HG02798 (cell line): ENCODE results near the gene LAMC2.
A peak's percentile ranks its signal among the peaks of the same experiment; 100 is the strongest.

ENCODE experiments used
- ATAC-seq: cut with Tn5 transposase; IDR thresholded peaks from one replicate; pipeline ENCODE4 v1.9.1; 2021; ENCODE audit warnings: mild to moderate bottlenecking; ENCODE audit not compliant: unreplicated experiment, poor library complexity

The LAMC2 gene

GRCh38 chr1:183209533-183210158 is 23.6 kb downstream of the LAMC2 start:
- peak; percentile 58 for ATAC-seq

GRCh38 chr1:183210681-183211080 is 24.6 kb downstream of the LAMC2 start:
- no peak for ATAC-seq

DNA sequence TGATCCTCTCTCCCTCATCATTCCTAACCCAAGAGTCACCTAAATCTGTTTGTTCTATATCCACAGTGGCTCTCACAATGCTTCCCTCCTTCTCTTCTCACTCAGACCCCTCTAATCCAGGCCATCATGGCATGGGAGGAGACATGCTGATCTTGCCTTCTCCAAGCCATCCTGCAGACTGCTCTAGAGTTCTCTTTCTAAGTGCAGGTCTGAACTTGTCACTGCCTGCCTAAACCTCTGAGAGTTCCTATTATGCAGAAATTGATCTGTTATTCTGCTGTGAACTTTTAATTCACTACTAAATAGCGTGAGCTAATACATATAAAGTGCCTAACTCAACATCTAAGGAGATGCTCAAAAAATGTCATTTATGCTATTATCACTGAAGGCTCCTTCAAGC is 26.8 kb downstream of the LAMC2 start:
- no peak for ATAC-seq

DNA sequence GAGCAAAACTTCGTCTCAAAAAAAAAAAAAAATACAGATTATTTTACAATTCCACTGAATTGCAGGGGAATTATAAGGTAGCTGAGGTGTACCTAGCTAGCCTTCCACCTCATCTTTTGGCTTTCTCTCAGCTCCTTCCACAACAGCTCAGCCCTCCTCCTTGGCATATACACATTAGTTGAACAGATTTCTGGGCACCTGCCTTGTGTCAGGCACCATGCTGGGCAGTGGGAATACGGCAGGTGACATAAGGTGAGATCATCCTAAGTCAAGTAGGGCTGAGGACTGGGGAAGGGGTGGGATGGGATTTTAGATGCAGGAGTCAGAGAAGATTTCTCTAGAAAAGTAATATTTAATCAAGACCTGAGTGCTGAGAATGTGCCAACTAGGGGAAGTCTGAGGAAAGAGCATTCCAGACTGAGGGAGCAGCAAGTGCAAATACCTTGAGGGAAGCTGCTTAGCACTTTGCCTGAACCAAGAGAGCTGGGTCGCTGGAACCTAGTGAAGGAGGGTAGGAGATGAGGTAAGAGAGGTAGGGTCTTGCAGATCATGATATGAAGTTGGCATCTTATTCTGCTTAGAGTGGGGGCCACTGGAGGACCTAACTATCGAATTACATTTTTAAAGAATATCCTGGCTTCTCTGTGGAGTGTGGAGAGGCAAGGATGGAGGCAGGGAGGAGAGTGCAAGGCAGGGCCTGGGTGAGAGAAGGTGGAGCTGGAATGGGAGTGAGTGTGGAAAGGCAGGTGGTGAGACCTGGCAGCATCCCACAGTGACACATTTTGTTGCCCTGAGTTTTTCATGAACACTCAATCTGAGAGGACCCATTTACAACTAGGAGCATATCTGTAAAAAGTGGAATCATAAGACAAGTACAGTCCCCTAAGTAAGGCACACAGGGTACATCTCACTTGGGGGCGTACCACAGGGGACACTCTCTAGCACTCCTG is 28.2 kb downstream of the LAMC2 start:
- ATAC-seq, result no peak

DNA sequence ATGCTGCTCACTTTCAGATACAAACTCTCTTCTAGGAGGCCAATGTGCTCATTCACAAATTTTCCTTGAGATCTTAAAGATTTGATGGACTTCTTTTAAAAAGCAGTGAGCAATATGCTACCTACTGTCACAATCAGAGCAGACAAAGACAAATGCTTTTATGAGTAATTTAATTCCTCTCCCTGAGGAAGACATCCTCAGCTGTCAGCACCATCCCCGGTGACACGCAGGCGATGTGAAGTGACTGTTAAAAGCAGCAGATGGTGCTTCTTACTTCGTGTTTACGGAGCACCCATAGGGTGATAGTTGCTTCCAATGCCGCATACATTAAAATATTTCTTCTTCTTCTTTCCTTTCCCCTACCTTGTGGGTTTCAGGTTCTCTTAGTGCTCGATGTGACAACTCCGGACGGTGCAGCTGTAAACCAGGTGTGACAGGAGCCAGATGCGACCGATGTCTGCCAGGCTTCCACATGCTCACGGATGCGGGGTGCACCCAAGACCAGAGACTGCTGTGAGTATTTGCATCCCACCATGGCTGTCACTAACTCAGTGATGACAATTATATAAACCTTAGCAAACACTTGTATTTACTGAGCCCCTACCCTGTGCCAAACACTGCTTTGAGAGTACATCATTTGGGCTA is 29.1 kb downstream of the LAMC2 start:
- no peak for ATAC-seq

GRCh38 chr1:183215936-183216335 is 29.9 kb downstream of the LAMC2 start:
- no peak for ATAC-seq

GRCh38 chr1:183218027-183218618 is 32.1 kb downstream of the LAMC2 start:
- no peak for ATAC-seq

DNA sequence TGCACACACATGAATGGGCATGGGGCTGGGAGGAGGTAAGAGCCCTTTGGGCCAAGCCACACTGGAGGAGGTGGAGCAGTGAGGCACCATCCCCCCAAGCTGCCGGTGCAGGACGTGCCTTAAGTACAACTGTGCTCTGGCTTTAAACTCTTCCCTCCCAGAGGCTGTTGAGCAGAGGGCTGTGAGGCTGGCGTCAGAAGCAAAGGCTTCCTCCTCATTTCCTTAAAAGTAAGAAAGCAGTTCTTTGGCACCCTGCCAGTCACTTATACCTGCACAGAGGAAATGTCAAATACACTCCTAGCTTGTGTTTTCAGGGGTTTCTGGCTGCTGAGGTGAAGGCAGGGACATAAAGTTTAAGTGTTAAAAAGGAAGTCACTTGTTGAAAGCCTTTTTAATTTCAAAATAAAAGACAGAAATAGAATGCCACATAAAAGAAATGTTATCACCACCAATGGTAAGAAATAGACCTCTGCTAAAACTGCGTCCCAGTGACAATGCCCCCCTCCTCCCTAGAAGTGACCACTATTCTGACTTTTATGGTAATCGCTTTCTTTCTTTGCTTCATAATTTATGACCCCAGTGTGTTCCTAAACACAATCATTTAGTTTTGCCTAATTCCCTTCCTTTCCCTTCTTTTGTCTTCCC is 33.0 kb downstream of the LAMC2 start:
- ATAC-seq, result no peak

DNA sequence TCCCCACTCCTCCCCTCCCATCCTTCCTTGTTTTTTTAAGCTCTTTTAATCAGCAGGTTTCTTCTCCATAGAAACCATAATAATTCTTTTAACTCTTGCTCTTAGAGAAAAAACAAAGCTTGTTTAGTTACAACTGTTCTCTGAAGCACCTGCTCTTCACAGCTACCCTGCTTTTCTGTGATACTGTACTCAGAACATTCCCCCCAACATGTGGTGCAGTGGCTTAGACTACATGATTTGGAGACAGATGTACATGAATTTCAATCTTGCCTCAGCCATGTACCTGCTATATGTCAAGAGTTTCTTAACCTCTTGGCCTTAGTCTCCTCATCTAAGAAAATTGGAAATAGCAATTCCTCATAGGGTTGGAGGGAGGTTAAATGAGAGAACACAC is 33.5 kb downstream of the LAMC2 start:
- no peak for ATAC-seq

DNA sequence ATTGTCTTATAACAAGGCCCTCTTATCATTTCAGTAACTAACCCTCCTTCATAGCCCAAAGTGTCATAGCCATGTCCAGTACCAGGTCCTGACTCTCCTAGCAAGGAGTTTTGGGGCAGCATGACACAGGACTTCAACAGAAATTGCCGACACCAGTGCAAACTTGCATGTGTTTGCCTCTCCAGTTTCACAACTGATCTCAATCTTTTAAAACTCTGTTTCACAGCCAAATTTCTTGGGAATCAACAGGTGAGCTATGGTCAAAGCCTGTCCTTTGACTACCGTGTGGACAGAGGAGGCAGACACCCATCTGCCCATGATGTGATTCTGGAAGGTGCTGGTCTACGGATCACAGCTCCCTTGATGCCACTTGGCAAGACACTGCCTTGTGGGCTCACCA is 36.8 kb downstream of the LAMC2 start:
- no peak for ATAC-seq

DNA sequence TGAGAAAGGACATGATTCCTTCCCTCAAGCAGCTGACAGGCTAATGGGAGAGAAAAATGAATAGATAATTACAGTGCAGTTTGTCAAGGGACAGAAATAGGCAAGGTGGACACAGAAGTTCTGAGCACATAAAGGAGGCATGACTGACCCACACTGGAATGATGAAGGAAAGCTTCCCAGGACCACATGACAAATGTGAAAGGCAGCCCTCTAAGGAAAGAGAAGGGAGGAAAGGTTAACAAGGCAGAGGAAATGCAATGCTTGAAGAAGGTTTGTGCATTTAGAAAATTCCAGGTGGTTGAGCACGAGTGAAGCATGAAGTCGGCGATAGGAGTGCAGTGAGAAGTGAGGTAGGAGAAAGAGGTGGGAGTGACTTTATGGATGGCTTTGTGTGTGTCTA is 37.4 kb downstream of the LAMC2 start:
- no peak for ATAC-seq

GRCh38 chr1:183226361-183226760 is 40.3 kb downstream of the LAMC2 start:
- ATAC-seq, result no peak

- ATAC-seq, result no peak
Observed at GRCh38 chr1:183226963-183227362, 40.9 kb downstream of the LAMC2 start.

DNA sequence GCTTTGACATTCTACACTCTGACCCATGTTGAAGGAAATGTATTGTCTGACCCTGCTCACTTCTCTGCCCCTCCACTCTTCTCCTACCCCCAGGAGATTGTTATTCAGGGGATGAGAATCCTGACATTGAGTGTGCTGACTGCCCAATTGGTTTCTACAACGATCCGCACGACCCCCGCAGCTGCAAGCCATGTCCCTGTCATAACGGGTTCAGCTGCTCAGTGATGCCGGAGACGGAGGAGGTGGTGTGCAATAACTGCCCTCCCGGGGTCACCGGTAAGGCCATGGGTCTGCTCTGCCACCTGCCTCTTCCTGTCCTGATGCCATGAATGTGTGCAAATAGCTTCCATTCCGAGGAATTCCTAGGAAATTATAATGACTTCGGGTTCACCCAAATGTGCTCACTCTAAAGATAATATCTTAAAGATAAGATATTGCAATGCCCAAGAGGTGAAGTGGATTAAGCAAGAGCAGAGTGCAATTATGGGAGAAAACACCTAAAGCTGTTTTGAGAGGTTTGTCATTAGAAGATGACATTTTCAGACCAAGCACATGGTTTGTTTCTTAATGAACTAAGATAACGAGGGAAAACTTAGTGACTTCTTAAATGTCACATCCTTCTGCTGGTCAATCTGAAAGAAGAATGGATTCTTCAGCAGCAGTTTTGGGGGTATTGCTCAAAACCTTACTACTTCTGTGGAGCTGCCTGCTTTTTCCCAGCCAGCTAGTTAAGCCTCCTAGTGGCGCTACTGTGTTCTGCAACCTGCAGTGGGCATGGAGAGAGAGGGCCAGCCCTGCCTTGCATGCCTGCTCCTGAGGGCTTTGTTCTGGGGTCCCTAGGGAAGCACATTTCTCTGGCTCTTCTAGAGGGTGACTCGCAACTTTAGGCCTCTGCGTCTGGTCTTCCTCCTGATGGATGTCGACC is 41.6 kb downstream of the LAMC2 start:
- ATAC-seq, result peak; percentile 71

DNA sequence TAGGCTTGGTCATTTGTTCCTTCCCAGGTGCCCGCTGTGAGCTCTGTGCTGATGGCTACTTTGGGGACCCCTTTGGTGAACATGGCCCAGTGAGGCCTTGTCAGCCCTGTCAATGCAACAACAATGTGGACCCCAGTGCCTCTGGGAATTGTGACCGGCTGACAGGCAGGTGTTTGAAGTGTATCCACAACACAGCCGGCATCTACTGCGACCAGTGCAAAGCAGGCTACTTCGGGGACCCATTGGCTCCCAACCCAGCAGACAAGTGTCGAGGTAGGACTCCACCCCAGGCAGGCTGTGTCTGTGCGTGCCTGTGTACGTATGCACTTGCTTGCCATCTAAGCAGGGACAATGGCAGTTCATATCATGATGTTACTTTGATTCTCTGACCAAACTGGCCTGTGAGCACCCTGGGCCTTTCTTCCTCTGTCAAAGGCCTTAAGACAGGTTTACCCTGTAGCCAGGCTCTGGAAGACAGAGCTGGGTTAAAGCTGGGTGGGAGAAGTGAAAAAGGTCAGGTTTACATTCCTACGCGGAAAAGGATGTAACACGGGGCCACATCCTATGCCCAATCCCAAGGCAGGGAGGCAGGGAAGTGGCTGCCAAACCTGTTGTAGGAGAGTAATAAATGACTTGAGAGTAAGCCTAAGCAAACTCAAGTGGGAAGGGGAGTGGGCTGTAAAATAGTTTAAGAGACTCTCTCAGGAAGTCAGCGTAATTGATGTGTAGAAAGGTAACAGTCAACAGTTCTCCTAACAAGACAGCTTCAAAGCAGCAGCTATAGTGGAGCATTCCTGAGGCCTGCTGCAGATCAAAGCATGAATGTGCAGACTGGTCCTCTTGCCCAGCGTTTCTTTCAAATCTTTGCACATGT is 42.5 kb downstream of the LAMC2 start:
- ATAC-seq, result no peak

GRCh38 chr1:183230413-183230812 is 44.3 kb downstream of the LAMC2 start:
- no peak for ATAC-seq

- ATAC-seq, result no peak
Observed at GRCh38 chr1:183231545-183231944, 45.5 kb downstream of the LAMC2 start.

GRCh38 chr1:183233113-183233512 is 47.0 kb downstream of the LAMC2 start:
- no peak for ATAC-seq
